GM19043 (cell line): Measurements from ENCODE around the gene DMPK.

ENCODE experiments used
- ATAC-seq: cut with Tn5 transposase; IDR thresholded peaks from one replicate; pipeline ENCODE4 v1.9.1; 2021; ENCODE audit warnings: low read depth; ENCODE audit not compliant: unreplicated experiment

The DMPK gene

GRCh38 chr19:45771311-45771933 is 10.9 kb downstream of the DMPK start:
- no peak for ATAC-seq

DNA sequence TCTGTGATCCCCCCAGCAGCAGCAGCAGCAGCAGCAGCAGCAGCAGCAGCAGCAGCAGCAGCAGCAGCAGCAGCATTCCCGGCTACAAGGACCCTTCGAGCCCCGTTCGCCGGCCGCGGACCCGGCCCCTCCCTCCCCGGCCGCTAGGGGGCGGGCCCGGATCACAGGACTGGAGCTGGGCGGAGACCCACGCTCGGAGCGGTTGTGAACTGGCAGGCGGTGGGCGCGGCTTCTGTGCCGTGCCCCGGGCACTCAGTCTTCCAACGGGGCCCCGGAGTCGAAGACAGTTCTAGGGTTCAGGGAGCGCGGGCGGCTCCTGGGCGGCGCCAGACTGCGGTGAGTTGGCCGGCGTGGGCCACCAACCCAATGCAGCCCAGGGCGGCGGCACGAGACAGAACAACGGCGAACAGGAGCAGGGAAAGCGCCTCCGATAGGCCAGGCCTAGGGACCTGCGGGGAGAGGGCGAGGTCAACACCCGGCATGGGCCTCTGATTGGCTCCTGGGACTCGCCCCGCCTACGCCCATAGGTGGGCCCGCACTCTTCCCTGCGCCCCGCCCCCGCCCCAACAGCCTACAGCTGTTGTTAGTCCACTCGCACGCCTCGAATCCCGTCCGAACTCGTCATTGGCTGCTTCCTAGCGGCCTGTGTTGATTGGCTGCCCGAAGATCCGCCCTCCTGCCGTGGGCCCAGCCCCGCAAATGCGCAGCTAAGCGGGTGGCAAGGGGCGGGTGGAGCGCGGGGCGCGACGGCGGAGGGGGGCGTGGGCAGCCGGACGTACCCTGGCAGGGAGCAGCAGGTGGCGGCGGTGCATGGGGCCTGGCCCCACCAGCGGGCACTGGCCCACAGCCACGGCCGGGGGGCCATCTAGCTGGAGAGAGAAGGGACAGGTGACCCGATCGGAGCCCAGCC is 11.8 kb downstream of the DMPK start:
- ATAC-seq = no peak

GRCh38 chr19:45769821-45770191 is 12.5 kb downstream of the DMPK start:
- peak; percentile 4 for ATAC-seq

DNA sequence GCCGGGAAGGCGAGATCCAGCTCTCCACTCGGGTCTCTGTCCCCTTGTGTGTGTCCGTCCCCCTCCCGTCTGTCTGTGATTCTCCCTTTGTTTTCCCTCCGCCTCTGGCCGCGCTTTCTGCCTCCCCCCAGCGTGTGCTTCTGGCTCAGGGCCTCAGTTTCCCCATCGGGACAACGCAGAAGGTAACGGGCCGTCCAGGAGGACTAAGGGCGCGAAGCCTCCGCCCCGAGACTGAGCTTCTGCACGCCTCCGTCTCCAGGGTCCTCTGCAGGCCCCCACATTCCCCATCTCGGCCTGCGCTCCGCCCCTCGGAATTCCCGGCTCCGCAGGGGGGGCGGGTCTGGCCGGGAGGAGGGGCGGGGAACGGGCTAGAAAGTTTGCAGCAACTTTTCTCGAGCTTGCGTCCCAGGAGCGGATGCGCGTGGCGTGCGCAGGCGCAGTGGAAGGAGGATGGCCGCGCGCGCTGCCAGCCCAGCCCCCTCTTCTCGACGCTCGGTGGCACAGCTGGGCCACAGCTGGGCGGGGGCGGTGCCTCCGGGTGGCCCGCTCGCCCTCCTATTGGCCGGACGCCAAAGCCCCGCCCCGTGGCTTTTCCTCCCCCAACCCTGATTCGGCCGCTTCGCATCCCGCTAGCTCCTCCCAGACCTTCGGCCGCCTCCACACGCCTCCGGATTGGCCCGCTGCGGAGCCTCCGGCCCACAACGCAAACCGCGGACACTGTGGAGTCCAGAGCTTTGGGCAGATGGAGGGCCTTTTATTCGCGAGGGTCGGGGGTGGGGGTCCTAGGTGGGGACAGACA is 13.1 kb downstream of the DMPK start, which contains the start of gene SIX5:
Gene SIX5, minus strand, starts transcription at position 269 of the 799 bp plus-strand sequence. CDS start 408 bp downstream, outside the sequence.
- peak; percentile 45 for ATAC-seq

GRCh38 chr19:45768655-45768983 is 13.7 kb downstream of the DMPK start:
- no peak for ATAC-seq

DNA sequence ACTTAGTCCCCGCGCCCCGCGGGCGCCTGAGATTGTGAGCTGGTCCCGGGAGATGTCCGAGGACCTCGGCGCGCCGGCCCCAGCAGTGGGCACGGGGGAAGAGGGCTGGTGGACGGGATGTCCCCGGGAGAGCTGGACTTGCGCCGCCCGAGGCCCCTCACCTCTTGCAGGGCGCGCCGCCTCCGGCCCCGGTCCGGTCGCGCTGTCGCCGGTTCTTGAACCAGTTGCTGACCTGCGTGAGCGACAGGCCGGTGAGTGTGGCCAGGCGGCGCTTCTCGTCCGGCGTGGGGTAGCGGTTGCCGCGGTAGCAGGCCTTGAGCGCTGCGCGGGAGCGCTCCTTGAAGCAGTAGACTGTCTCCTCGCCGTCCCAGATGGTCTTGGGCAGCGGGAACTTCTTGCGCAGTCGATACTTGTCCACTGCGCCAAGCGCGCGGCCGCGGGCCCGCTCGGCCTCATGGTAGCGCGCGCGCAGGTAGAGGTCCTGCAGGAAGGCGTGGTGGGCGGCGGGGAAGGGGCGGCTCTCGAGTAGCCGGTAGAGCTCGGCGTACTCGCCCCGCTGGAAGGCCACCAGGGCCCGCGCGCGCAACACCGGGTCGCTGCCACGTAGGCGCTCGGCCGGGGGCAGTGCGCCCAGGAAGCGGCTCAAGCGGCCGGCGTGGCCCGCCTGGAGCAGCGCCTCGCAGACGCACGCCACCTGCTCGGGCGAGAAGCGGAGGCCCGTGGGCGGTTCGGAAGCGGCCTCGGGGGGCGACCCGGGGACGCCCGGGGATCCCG is 14.2 kb downstream of the DMPK start:
- ATAC-seq = no peak

- ATAC-seq = no peak
These were observed 14.8 kb downstream of the DMPK start for GRCh38 chr19:45767410-45767880.

DNA sequence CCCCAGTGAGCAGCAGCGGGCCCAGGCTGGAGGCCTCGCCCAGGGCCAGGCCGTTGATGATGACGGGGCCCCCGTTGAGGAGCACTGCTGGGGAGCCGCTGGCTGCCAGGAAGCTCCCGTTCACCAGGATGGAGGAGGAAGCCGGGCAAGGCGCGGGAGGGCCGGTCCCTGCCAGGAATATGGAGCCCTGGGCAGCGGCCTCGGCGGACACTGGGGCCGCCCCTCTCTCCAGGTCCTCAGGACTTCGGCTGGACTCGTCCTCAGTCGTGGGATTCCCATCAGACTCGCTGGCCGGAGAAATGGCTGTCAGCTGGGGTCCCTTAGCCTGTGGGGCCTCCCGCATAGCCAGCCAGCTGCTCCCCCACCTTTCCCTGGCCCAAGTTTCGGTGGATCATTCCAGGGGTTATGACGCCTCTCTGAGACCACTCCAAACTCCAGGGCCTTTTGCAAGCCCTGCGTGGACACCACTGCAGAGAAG is 15.4 kb downstream of the DMPK start:
- no peak for ATAC-seq

DNA sequence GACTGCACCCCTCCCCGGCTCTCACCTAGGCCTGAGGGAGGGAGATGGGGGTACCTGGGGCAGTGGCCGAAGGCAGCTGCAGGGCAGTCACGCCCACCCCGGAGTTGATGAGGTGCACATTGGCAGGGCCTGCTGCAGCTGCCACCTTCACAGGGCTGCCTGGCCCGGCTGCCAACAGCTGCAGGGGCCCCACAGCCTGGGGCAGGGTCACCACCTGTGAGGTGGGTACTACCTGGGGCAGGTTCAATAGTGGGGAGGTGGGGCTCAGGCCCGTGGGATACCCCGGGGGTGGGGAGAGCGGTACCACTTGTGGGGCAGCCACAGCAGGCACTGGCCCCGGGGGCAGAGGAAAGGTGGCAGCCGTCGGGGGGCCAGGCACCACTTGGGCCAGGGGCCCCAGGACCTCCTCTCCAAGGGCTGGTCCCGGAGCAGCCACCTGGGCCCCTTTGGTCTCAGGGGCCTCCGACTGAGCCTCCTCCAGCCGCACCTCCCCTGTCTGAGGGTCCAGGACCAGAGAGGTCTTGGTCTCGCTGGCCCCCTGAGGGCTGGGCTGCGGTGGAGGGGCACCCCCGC is 15.9 kb downstream of the DMPK start:
- no peak for ATAC-seq

DNA sequence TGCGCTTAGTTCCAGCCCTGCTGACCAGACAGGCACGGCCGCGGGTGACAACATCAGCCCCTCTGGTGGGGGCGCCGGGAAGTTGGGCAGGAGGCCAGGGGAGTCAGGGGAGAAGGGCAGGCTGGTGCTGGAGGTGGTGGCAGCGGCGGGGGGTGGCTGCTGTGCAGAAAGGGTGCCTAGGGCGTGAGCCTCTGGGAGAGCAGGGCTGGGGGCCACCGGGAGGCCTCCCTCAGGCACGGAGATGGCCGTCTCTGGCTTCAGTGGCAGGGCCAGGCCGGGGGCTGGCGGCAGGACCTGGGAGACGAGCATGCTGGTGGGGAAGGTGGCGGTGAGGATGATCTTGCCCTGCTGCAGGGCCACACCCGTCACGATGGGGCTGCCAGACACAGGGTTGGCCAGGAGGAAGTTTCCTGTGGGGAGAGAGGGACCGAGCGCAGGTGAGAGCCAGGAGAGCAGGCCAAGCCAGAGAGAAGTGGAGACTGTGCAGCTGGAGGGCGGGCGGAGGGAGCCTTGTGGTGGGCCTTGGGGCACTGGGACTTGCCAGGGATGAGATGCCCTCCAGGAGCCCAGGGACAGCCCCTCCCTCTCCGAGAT is 16.5 kb downstream of the DMPK start:
- ATAC-seq = no peak

DNA sequence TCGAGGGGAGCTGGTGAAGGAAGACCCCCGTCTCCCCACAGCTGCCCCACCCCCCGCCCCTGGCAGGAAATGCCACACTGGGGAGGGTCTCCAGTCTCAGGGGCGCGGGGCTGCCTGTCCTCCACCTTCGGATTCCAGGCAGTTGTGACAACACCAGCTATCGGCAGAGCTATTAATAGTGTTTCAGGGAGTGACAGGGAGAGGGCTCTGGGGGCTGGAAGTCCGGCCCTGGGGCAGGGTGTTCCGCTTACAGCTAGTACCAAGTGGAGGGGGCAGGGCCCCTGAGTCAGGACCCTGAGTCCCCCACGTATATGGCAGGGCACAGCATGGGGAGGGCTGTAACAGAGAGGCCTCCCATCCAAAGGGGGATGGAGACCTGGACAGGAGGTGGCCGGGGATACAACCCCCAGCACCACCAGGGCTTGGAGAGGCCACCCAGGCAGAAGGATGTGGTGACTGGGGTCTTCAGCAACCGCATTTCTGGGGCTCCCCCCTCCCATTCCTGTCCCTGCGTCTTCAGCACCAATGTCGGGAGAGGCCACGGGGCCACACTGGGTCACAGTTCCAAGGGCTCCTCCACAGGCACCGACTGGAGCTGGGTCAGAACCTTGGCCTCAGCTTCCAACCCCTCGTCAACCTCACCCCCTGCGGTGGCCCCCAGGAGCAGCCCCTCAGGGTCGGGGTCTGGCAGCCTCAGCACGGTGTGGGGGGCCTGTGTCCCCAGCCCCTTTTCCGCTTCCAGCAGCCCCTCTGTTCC is 17.2 kb downstream of the DMPK start:
- no peak for ATAC-seq

GRCh38 chr19:45764475-45764874 is 17.8 kb downstream of the DMPK start:
- ATAC-seq = no peak

GRCh38 chr19:45763691-45764294 is 18.5 kb downstream of the DMPK start:
- ATAC-seq = no peak

DNA sequence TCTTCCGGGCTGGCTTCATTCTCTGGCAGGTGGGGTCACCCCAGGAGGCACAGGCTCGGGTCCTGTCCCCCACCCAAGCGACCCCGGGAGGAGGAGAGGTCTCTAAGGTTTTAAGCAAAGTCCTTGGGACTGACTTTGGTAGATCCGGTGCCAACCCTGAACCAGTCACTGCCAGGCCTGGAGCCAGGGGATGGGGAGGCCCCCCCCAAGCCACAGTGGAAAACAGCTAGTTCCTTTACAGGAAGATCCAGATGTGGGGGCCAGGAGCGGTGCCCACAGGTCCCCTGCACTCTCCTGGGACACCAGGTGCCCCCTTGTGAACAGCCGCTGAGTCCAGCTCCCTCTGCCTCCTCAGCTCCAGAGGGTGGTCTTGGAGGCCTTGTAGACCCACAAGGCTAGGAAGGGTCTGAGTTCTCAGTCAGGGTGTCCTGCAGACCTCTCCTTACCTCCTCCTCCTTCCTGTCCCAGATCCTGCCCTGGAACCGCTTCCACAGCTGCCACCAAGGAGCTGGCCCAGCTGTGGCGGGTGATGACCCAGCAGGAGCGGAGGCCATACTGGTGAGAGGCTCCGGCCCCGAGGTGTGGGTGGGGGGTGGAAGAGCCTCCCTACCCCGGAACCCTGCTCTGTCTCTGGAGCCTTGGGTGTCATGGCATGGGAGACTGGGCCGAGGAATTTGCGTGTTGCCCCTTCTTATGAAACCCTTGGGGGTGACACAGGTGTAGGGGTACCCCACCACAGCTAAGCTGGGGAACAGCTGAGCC is 19.2 kb downstream of the DMPK start:
- ATAC-seq = no peak

DNA sequence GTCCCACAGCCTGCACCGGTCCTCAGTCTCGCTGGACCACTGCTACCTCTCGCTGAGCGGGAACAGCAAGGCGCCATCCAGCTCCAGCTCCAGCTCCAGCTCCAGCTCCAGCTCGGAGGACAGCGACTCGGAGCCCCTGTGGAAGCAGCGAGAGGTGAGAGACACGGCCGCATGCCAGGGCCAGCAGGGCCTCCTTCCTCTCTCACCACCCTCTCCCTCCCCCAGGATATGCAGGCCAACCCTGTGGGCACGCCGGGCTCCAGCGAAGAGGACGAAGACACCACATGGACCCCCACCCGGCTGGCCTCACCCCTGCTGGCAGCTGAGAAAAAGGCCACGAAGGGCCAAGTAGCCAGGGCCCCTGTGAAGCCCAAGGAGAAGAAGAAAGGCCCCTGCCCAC is 20.6 kb downstream of the DMPK start:
- no peak for ATAC-seq

GRCh38 chr19:45758921-45759320 is 23.4 kb downstream of the DMPK start:
- no peak for ATAC-seq

- ATAC-seq = no peak
These were observed 24.6 kb downstream of the DMPK start for GRCh38 chr19:45757695-45758094.

- ATAC-seq = no peak
These were observed 28.0 kb downstream of the DMPK start for GRCh38 chr19:45754323-45754722.
